ENCODE data around the gene SLC22A3. TPM values are rescaled to one million over a fixed set of nuclear protein-coding genes. Genes with fewer than 3 reads are reported as not detected.

Gene SLC22A3
- total RNA-seq, 1 experiment from 2014 or later = 0.07 TPM

DNA sequence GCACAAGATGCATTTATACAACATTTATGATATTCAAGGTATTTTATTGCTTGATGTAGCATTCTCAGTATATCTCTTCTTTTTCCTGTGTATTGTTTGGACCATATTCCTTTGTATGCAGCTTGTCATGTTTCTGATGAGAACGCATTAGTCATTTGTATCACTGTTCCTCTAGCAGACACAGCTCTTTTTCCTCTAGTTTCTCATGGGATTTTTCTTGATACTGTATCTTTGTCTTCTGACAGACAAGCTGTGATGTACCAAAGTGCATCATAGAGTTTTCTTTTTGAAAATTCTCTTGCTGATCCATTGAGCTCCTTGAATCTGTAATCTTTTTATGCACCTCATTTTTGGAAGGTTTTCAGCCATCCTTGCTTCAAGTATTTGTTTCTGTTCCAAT is 140.9 kb downstream of the SLC22A3 start:
- ATAC-seq = no peak
- no peaks in the 10 kb centered on the region for H3K9me2 ChIP-seq (ENCODE audit: insufficient read depth)
- H3K4me3 ChIP-seq (replicated peaks in 1 of 2; ENCODE audit: low read depth in 1 of 2, low read length in 2 of 2) = no peak overlapping the region
- H3K27me3 ChIP-seq (ENCODE audit: insufficient read depth, low read length) = 0 out of 2 replicates have a peak, but pooled peaks cover 4% of the 10 kb centered on the region
- RAD21 ChIA-PET (ENCODE audit: low non-redundant PET in 1 of 2, low total read pairs in 2 of 2, uncharacterized antibody in 2 of 2, unreplicated experiment in 2 of 2) = no interaction called here
- intact Hi-C loops (cut with micrococcal nuclease) = no loop called here
- POLR2A ChIA-PET = no interaction called here
- no peak overlapping the region for H3K4me2 ChIP-seq (ENCODE audit: low read length)
- BruUV-seq (replicated peaks) = no TSS peak
- H3K9me3 ChIP-seq (ENCODE audit: control insufficient read depth in 1 of 2, insufficient read depth in 1 of 2, low read depth in 1 of 2, low read length in 2 of 2) = no peaks in the 10 kb centered on the region
- no peaks in the 10 kb centered on the region for H3K79me2 ChIP-seq (ENCODE audit: insufficient read depth, low read length)
- no peak overlapping the region for H2AFZ ChIP-seq (ENCODE audit: low read depth, low read length, poor library complexity, severe bottlenecking)
- H3K36me3 ChIP-seq (ENCODE audit: control insufficient read depth in 1 of 2, insufficient read depth in 2 of 2, low read length in 2 of 2) = no peaks in the 10 kb centered on the region
- no peak overlapping the region for H3K27ac ChIP-seq (ENCODE audit: low read depth, low read length)
- no peak for TF ChIP-seq SRF (IDR thresholded peaks at IDR 0.05; ENCODE audit: low read depth)
- TF ChIP-seq EGR1 (IDR thresholded peaks at IDR 0.05; ENCODE audit: low read depth) = no peak
- no peak for TF ChIP-seq RAD21 (IDR thresholded peaks at IDR 0.05; ENCODE audit: low read depth)
- no peaks in the 10 kb centered on the region for H4K20me1 ChIP-seq (ENCODE audit: insufficient read depth)
- H3K9ac ChIP-seq (ENCODE audit: low read length) = no peak overlapping the region
- CTCF ChIA-PET = no interaction called here
- no peaks in the 10 kb centered on the region for H3K4me1 ChIP-seq (ENCODE audit: control insufficient read depth in 1 of 2, insufficient read depth in 2 of 2, low read length in 2 of 2)
- no peak for DNase-seq (ENCODE audit: low read depth, low spot score)

DNA sequence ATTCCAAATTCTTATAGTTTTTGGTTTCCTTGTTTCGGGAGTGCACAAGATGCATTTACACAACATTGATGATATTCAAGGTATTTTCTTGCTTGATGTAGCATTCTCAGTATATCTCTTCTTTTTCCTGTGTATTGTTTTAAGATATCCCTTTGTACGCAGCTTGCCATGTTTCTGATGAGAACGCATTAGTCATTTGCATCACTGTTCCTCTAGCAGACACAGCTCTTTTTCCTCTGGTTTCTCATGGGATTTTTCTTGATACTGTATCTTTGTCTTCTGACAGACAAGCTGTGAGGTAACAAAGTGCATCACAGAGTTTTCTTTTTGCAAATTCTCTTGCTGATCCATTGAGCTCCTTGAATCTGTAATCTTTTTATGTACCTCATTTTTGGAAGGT is 146.4 kb downstream of the SLC22A3 start:
- CTCF ChIA-PET = interaction anchor here (0.7 kb wide), 1 partner anchor 291 kb away, joined by 3 read pairs; no protein-coding TSS in a partner anchor

More for the DNA sequence above, 146.4 kb downstream of the SLC22A3 start:
- no peak overlapping the region for H3K4me2 ChIP-seq (ENCODE audit: low read length)
- ATAC-seq (no peak), DNase-seq (ENCODE audit: low read depth, low spot score) (no peak)
- H2AFZ ChIP-seq (ENCODE audit: low read depth, low read length, poor library complexity, severe bottlenecking) = no peak overlapping the region
- ChIA-PET RAD21 (ENCODE audit: low non-redundant PET in 1 of 2, low total read pairs in 2 of 2, uncharacterized antibody in 2 of 2, unreplicated experiment in 2 of 2) (no interaction called here), POLR2A (no interaction called here)
- TF ChIP-seq EZH2phosphoT487 (IDR thresholded peaks at IDR 0.05; ENCODE audit: borderline replicate concordance) = no peak
- TF ChIP-seq, protein P1, sequence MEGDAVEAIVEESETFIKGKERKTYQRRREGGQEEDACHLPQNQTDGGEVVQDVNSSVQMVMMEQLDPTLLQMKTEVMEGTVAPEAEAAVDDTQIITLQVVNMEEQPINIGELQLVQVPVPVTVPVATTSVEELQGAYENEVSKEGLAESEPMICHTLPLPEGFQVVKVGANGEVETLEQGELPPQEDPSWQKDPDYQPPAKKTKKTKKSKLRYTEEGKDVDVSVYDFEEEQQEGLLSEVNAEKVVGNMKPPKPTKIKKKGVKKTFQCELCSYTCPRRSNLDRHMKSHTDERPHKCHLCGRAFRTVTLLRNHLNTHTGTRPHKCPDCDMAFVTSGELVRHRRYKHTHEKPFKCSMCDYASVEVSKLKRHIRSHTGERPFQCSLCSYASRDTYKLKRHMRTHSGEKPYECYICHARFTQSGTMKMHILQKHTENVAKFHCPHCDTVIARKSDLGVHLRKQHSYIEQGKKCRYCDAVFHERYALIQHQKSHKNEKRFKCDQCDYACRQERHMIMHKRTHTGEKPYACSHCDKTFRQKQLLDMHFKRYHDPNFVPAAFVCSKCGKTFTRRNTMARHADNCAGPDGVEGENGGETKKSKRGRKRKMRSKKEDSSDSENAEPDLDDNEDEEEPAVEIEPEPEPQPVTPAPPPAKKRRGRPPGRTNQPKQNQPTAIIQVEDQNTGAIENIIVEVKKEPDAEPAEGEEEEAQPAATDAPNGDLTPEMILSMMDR (IDR thresholded peaks at IDR 0.05 in 2 of 3, conservative IDR thresholded peaks at IDR 0.05 in 1 of 3; ENCODE audit: borderline replicate concordance in 1 of 3, insufficient read depth in 1 of 3, low read depth in 2 of 3, low read length in 2 of 3) = no peak
- no peak for TF ChIP-seq YY1 (IDR thresholded peaks at IDR 0.05; ENCODE audit: extremely low read depth, insufficient replicate concordance, low read depth, low read length)
- no peak for TF ChIP-seq POLR2AphosphoS5 (IDR thresholded peaks at IDR 0.05; ENCODE audit: low read depth, low read length)
- TF ChIP-seq EGR1 (IDR thresholded peaks at IDR 0.05; ENCODE audit: low read depth) = no peak
- TF ChIP-seq CBX3 (IDR thresholded peaks at IDR 0.05; ENCODE audit: low read depth) = no peak
- H3K4me1 ChIP-seq (ENCODE audit: control insufficient read depth in 1 of 2, insufficient read depth in 2 of 2, low read length in 2 of 2) = no peaks in the 10 kb centered on the region
- H3K9ac ChIP-seq (ENCODE audit: low read length) = no peak overlapping the region
- H3K36me3 ChIP-seq (ENCODE audit: control insufficient read depth in 1 of 2, insufficient read depth in 2 of 2, low read length in 2 of 2) = no peaks in the 10 kb centered on the region
- H3K27me3 ChIP-seq (ENCODE audit: insufficient read depth, low read length) = peaks cover 17% of the 10 kb centered on the region; the same call in 1 of the 2 replicates
- intact Hi-C loops (cut with micrococcal nuclease) = no loop called here
- no peaks in the 10 kb centered on the region for H3K79me2 ChIP-seq (ENCODE audit: insufficient read depth, low read length)
- no TSS peak for BruUV-seq (replicated peaks)
- no peaks in the 10 kb centered on the region for H3K9me2 ChIP-seq (ENCODE audit: insufficient read depth)
- no peaks in the 10 kb centered on the region; the same call in 1 of the 2 replicates for H4K20me1 ChIP-seq (ENCODE audit: insufficient read depth)
- no peak overlapping the region for H3K4me3 ChIP-seq (replicated peaks in 1 of 2; ENCODE audit: low read depth in 1 of 2, low read length in 2 of 2)
- no peaks in the 10 kb centered on the region for H3K9me3 ChIP-seq (ENCODE audit: control insufficient read depth in 1 of 2, insufficient read depth in 1 of 2, low read depth in 1 of 2, low read length in 2 of 2)
- H3K27ac ChIP-seq (ENCODE audit: low read depth, low read length) = no peak overlapping the region
